Loucy (cell line): ENCODE data around the gene MARF1.

ENCODE experiments used
- EZH2phosphoT487 ChIP-seq: fragments of 200-600 bp; IDR thresholded peaks from 2 replicates; pipeline ENCODE4 v1.6.1; 2018; ENCODE audit warnings: antibody characterized with exemption, mild to moderate bottlenecking, moderate library complexity, borderline replicate concordance
- TF ChIP-seq, protein P1 (sequence below): fragments of 200-600 bp; sonication (generic); conservative IDR thresholded peaks from 2 replicates; pipeline ENCODE4 v1.5.1; 2014; ENCODE audit warnings: mild to moderate bottlenecking, antibody characterized with exemption, low read length

DNA sequence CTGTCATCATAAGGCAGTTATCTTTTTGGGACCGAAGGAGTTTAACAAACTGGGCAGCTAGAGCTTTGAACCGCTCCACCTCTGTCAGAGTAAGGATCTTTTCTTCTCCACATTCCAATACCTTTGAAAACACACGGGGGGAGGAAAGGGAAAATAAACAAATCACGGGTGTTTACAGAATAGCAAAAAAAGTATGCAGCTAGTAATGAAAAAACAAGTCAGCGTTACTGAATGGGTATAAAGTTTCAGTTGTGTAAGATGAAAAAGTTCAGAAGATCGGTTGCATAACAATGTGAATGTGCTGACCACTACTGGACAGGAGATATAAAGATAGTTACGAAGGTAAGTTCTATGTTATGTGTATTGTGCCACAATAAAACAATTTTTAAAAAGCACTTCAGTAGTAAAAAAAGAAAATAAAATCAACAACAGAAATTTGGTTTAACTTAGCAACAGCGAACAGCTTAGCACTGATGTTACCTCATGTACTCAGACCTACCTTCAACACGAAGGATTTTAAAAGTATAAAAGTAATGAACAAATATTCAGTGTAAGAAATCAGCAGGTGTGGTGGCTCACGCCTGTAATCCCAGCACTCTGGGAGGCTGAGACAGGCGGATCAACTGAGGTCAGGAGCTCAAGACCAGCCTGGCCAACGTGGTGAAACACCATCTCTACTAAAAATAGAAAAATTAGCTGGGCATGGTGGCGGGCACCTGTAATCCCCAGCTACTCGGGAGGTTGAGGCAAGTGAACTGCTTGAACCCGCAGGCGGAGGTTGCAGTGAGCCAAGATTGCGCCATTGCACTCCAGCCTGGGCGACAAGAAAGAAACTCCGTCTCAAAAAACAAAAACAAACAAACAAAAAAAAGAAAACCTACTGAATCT is 34.3 kb downstream of the MARF1 start:
- TF ChIP-seq, protein P1, sequence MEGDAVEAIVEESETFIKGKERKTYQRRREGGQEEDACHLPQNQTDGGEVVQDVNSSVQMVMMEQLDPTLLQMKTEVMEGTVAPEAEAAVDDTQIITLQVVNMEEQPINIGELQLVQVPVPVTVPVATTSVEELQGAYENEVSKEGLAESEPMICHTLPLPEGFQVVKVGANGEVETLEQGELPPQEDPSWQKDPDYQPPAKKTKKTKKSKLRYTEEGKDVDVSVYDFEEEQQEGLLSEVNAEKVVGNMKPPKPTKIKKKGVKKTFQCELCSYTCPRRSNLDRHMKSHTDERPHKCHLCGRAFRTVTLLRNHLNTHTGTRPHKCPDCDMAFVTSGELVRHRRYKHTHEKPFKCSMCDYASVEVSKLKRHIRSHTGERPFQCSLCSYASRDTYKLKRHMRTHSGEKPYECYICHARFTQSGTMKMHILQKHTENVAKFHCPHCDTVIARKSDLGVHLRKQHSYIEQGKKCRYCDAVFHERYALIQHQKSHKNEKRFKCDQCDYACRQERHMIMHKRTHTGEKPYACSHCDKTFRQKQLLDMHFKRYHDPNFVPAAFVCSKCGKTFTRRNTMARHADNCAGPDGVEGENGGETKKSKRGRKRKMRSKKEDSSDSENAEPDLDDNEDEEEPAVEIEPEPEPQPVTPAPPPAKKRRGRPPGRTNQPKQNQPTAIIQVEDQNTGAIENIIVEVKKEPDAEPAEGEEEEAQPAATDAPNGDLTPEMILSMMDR: no peak
- no peak for TF ChIP-seq EZH2phosphoT487
